Measurements from ENCODE around the gene ABLIM3.

GRCh38 chr5:149177339-149177843 is 36.1 kb downstream of the ABLIM3 start:
- TF ChIP-seq CTCF (conservative IDR thresholded peaks at IDR 0.05; ENCODE audit: low read depth in 2 of 2) (no peak), EZH2phosphoT487 (IDR thresholded peaks at IDR 0.05; ENCODE audit: unreplicated experiment) (no peak), EZH2 (IDR thresholded peaks at IDR 0.05; ENCODE audit: low read depth, unreplicated experiment) (no peak), POLR2AphosphoS5 (IDR thresholded peaks at IDR 0.05; ENCODE audit: low read depth) (no peak), REST (IDR thresholded peaks at IDR 0.05; ENCODE audit: unreplicated experiment) (no peak)

All from GM23338 (cell line).